ENCODE results near the gene KCNJ16.

Gene KCNJ16

DNA sequence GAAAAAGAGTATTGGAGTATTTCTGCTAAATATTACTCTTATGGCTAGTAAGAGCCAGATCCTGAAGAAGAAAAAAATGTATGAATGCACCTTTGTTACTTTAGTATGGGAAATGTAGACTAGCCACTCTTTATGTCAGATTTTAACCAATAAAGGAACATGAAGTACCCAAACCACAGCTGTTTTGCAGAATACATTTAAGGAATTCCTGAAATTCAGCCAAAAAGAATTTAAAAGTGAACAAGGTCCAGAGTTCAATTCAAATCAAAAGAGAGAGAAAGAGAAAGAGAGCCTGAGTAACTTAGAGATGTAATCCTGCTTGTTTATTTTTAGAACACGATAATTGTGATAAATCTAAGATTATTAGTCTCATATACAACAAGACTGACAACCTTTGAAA is 1.2 kb downstream of the KCNJ16 start:
- Mint-ChIP-seq H3K36me3 (no peaks in the 10 kb centered on the region), H3K9me3 (no peaks in the 10 kb centered on the region), H3K27ac (no peak overlapping the region), H3K27me3 (no peaks in the 10 kb centered on the region), H3K4me3 (no peak overlapping the region), H3K4me1 (no peaks in the 10 kb centered on the region)
- ATAC-seq (replicated peaks) (no peak), DNase-seq (no peak)

DNA sequence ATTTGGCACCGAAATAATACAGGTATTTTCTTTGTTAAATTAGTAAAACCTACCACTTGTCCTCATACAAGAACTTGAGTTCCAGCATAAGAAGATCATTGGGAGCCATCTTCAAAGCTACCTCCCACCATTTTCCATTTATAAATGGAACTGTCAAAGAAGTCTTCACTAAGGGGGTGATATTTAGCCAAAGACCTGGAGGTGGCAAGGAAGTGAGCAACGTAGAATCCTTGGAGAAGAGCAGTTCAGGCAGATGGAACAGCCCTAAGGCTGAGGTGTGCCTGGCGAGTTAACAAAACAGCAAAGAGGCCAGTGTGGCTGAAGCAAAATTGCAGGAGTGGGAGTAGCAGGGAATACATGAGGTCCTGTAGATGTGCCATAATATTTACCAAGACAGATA is 1.8 kb downstream of the KCNJ16 start:
- no peak for ATAC-seq (replicated peaks)
- Mint-ChIP-seq H3K36me3 (no peaks in the 10 kb centered on the region), H3K27ac (no peak overlapping the region), H3K27me3 (no peaks in the 10 kb centered on the region), H3K4me1 (no peaks in the 10 kb centered on the region), H3K4me3 (no peak overlapping the region), H3K9me3 (no peaks in the 10 kb centered on the region)
- no peak for DNase-seq

DNA sequence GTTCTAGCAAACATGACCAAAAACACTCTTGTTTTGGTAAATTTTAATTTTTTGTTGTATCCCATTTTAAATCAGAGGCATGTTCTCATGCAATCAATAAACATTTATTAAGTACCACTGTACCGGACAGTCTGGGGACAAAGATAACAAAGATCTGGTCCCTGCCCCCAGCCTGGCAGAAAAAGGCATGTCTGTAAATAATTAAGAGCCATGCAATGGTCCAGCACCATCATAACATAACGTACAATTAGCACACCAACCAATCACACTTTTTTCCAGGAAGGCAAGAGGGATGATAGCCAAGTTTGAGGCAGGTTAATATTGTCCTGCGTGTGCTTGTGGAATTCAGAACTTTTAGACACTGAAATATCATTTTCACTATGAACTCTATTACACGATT is 3.5 kb downstream of the KCNJ16 start:
- H3K4me3 Mint-ChIP-seq = no peak overlapping the region
- no peak for ATAC-seq (replicated peaks)
- no peaks in the 10 kb centered on the region for H3K4me1 Mint-ChIP-seq
- H3K27ac Mint-ChIP-seq = no peak overlapping the region
- H3K36me3 Mint-ChIP-seq = no peaks in the 10 kb centered on the region
- no peaks in the 10 kb centered on the region for H3K27me3 Mint-ChIP-seq
- no peak for DNase-seq
- H3K9me3 Mint-ChIP-seq = no peaks in the 10 kb centered on the region

DNA sequence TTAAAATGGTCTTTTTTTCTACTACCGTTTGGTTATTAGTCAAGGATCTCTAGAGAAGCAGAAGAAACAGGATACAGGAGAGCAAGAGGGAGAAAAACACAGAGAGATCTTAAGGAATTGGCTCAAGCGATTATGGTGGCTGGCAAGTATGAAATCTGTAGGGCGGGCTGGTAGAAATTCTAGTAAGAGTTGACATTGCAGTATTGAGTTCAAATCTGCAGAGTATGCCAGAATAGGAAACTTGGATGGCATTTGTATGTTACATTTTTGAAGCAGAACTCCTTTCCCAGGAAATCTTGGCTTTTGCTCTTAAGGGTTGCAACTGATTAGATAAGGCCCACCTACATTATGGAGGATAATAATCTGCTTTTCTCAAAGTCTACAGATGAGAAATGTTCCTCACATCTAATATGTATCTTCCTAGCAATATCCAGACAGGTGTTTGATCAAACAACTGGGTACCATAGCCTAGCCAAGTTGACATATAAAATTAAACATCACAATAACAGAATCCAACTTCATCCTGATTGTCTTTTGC is 4.0 kb downstream of the KCNJ16 start:
- Mint-ChIP-seq H3K27ac (no peak overlapping the region), H3K4me1 (no peaks in the 10 kb centered on the region)
- ATAC-seq (replicated peaks) = no peak

DNA sequence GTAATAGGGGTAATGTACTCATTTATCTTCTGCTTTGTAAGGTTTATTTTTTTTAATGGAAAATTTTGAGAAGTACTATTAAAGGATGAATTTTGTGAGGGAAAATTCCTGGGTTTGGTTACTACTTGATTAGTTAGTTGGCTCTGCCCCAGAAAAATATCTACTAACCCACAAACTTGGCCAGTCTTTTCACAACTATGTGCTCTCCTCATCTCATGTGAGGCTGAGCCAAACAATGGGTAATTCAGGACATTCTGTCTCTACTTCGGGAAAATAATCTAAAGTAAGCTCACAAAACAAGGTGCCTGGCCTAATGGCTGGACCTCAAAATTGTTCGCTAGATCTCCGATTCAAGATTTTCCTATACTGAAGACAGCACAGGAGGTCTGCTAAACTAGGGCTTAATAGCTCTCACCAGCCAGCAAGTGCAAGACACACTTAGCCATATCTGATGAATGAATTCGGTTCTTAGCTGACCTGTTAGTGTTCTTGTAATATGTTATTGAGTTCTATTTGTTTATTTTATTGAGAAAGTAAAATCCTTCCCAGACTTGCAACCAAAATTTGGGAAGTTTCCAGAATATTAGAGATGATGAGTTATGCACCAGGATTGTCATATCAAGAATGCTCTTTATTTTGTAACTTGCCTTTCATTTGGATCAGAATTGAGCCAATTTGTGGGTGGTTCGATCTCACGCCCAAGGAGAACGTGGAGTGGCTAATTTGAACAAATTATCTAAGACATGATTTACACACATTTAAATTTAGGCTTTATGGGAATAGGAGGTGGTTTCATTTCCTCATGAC is 5.7 kb downstream of the KCNJ16 start:
- Mint-ChIP-seq H3K4me1 (no peaks in the 10 kb centered on the region), H3K27ac (no peak overlapping the region), H3K9me3 (no peaks in the 10 kb centered on the region), H3K27me3 (no peaks in the 10 kb centered on the region), H3K4me3 (no peak overlapping the region), H3K36me3 (no peaks in the 10 kb centered on the region)
- DNase-seq = no peak
- ATAC-seq (replicated peaks) = no peak

More for the DNA sequence above, 4.0 kb downstream of the KCNJ16 start:
- DNase-seq = no peak
- no peaks in the 10 kb centered on the region for H3K36me3 Mint-ChIP-seq
- H3K4me3 Mint-ChIP-seq = no peak overlapping the region
- H3K27me3 Mint-ChIP-seq = no peaks in the 10 kb centered on the region
- no peaks in the 10 kb centered on the region for H3K9me3 Mint-ChIP-seq

- Mint-ChIP-seq H3K4me1 (no peaks in the 10 kb centered on the region), H3K9me3 (no peaks in the 10 kb centered on the region), H3K36me3 (no peaks in the 10 kb centered on the region), H3K4me3 (no peak overlapping the region), H3K27ac (no peak overlapping the region), H3K27me3 (no peaks in the 10 kb centered on the region)
- DNase-seq = no peak
- ATAC-seq (replicated peaks) = no peak
These were observed 6.9 kb downstream of the KCNJ16 start for GRCh38 chr17:70081885-70082284.

- Mint-ChIP-seq H3K4me1 (no peaks in the 10 kb centered on the region), H3K27ac (no peak overlapping the region), H3K4me3 (no peak overlapping the region), H3K27me3 (no peaks in the 10 kb centered on the region), H3K36me3 (no peaks in the 10 kb centered on the region), H3K9me3 (no peaks in the 10 kb centered on the region)
- no peak for DNase-seq
- ATAC-seq (replicated peaks) = no peak
These were observed 9.5 kb downstream of the KCNJ16 start for GRCh38 chr17:70084476-70084875.

- peaks cover 0 to 3% of the 10 kb centered on the region in 2 donors for H3K4me1 Mint-ChIP-seq
- ATAC-seq (replicated peaks) (no peak), DNase-seq (no peak)
- no peak overlapping the region for H3K27ac Mint-ChIP-seq
- no peaks in the 10 kb centered on the region for H3K9me3 Mint-ChIP-seq
- no peaks in the 10 kb centered on the region for H3K36me3 Mint-ChIP-seq
- no peak overlapping the region for H3K4me3 Mint-ChIP-seq
- H3K27me3 Mint-ChIP-seq = no peaks in the 10 kb centered on the region
These were observed 11.5 kb downstream of the KCNJ16 start for GRCh38 chr17:70086516-70086915.

DNA sequence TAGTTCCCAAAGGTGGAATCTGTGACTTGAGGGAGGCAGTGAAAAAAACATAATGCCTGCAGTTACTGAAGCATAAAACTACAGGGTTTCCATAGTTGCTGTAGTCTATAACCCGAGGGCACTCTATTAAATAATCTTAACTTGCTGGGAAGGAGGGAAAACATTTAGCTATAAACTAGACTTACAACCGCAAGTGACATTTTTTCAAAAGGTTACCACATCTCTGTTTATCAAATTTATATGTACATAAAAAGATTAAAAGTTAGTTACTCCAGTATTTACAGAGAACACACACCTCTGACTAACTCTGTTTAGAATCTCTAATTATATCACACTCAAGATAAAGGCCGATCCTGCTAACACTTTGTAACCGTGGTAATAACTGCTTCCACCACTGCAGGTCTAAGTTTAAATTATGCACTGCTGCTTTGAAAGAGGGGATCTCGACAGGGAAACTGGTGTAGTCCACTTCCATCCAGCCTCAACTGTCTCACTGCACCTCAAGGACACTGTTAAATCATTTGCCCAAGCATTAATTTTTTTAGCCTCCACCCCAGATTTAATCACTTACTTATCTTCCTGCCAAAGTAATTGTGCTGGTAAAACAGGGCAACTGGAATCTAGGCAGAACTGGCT is 14.6 kb downstream of the KCNJ16 start:
- no peaks in the 10 kb centered on the region for H3K27me3 Mint-ChIP-seq
- no peak overlapping the region for H3K27ac Mint-ChIP-seq
- no peaks in the 10 kb centered on the region for H3K9me3 Mint-ChIP-seq
- H3K4me3 Mint-ChIP-seq = no peak overlapping the region
- no peaks in the 10 kb centered on the region for H3K36me3 Mint-ChIP-seq
- ATAC-seq (replicated peaks) (no peak), DNase-seq (no peak)
- H3K4me1 Mint-ChIP-seq = peaks cover 0 to 3% of the 10 kb centered on the region in 2 donors

DNA sequence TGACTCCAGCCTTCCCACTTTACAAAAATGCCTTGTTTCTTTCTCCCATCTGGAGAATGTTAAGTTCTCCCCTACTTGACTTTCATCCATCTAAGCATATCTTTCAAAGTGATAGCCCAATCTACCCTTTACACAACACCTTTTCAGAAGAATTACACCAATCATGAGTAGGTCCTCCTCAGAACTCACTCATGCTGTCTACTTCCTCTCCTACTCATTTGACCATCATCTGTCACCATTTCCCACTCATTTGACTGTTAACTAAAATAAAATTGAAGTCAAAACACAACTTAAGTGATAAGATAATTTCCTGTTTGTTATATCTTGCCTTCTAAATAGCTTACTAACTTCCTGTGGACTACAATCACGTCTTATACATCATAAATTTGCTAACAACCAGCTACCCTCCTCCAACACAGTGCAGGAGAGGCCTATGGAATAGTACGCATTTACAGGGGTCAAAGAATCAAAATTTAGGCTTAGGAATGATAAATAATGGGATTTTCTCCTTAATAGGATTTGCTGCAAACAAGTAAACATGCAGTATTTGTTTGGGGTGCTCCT is 16.1 kb downstream of the KCNJ16 start:
- ATAC-seq (replicated peaks) = peak; percentile 49 to 64
- peaks cover 0 to 3% of the 10 kb centered on the region in 2 donors for H3K4me1 Mint-ChIP-seq
- DNase-seq = no peak
- H3K4me3 Mint-ChIP-seq = no peak overlapping the region
- no peaks in the 10 kb centered on the region for H3K27me3 Mint-ChIP-seq
- no peaks in the 10 kb centered on the region for H3K36me3 Mint-ChIP-seq
- H3K9me3 Mint-ChIP-seq = no peaks in the 10 kb centered on the region
- H3K27ac Mint-ChIP-seq = no peak overlapping the region

- no peak overlapping the region for H3K4me3 Mint-ChIP-seq
- H3K9me3 Mint-ChIP-seq = no peaks in the 10 kb centered on the region
- DNase-seq (no peak), ATAC-seq (replicated peaks) (no peak)
- H3K27me3 Mint-ChIP-seq = no peaks in the 10 kb centered on the region
- peaks cover 0 to 3% of the 10 kb centered on the region in 2 donors for H3K4me1 Mint-ChIP-seq
- H3K27ac Mint-ChIP-seq = no peak overlapping the region
- H3K36me3 Mint-ChIP-seq = no peaks in the 10 kb centered on the region
These were observed 16.7 kb downstream of the KCNJ16 start for GRCh38 chr17:70091696-70092095.

GRCh38 chr17:70093163-70093562 is 18.1 kb downstream of the KCNJ16 start:
- ATAC-seq (replicated peaks) (no peak), DNase-seq (no peak)
- no peak overlapping the region for H3K27ac Mint-ChIP-seq
- no peaks in the 10 kb centered on the region for H3K27me3 Mint-ChIP-seq
- H3K4me1 Mint-ChIP-seq = peaks cover 0 to 3% of the 10 kb centered on the region in 2 donors
- no peaks in the 10 kb centered on the region for H3K36me3 Mint-ChIP-seq
- no peaks in the 10 kb centered on the region for H3K9me3 Mint-ChIP-seq
- H3K4me3 Mint-ChIP-seq = no peak overlapping the region

DNA sequence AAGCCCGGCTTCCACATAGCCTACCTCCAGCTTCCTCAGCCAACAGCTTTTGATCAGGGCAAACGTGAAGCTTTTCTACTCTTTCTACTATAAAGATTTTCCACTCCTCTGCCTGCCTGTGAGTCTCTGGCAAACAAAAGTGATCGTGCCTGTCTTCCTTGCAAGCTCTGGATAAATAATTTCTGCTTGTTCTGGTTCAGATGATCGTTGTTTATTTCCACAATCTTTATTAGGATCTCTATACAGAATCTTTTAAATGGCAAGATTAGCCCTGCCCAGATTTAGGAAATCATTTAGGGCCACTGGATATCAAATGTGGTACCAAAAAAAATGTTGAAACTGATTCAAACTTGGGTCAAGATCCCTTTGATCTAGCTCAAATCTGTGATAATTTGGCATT is 20.4 kb downstream of the KCNJ16 start:
- Mint-ChIP-seq H3K9me3 (no peaks in the 10 kb centered on the region), H3K4me3 (no peak overlapping the region), H3K36me3 (no peaks in the 10 kb centered on the region), H3K27me3 (no peaks in the 10 kb centered on the region), H3K27ac (no peak overlapping the region), H3K4me1 (peaks cover 7 to 12% of the 10 kb centered on the region in 2 donors)
- no peak for ATAC-seq (replicated peaks)
- no peak for DNase-seq

GRCh38 chr17:70096861-70097260 is 21.8 kb downstream of the KCNJ16 start:
- Mint-ChIP-seq H3K27ac (no peak overlapping the region), H3K36me3 (no peaks in the 10 kb centered on the region), H3K4me1 (peaks cover 4 to 12% of the 10 kb centered on the region in 2 donors), H3K4me3 (no peak overlapping the region), H3K9me3 (no peaks in the 10 kb centered on the region), H3K27me3 (no peaks in the 10 kb centered on the region)
- no peak for ATAC-seq (replicated peaks)
- DNase-seq = no peak

- no peaks in the 10 kb centered on the region for H3K36me3 Mint-ChIP-seq
- peaks cover 4 to 12% of the 10 kb centered on the region in 2 donors for H3K4me1 Mint-ChIP-seq
- DNase-seq = no peak
- no peak overlapping the region for H3K4me3 Mint-ChIP-seq
- ATAC-seq (replicated peaks) = no peak
- no peaks in the 10 kb centered on the region for H3K27me3 Mint-ChIP-seq
- no peaks in the 10 kb centered on the region for H3K9me3 Mint-ChIP-seq
- no peak overlapping the region for H3K27ac Mint-ChIP-seq
These were observed 23.0 kb downstream of the KCNJ16 start for GRCh38 chr17:70098030-70098429.

All from stimulated activated naive B cell treated with anti-CD40 and anti-IgM and Interleukin-4, amounts not matched to agents 10 μg/mL and 1 μg/mL and 100 μg/mL, for 72 hours (primary cell).